Endothelial cell (in vitro differentiated cells): ENCODE data around the gene PLCL2. TPM values are rescaled to one million over a fixed set of nuclear protein-coding genes. Genes with fewer than 3 reads are reported as not detected.

Experiments used
- DNase-seq: peaks from one replicate; pipeline ENCODE4 v3.0.0; 2021; ENCODE audit warnings: low spot score
- H3K27ac Mint-ChIP-seq: one replicate; pipeline ENCODE4 v1.8.0; 2021; ENCODE audit warnings: mixed read lengths, inconsistent platforms; ENCODE audit not compliant: unreplicated experiment
- H3K27me3 Mint-ChIP-seq: one replicate; pipeline ENCODE4 v1.8.0; 2021; ENCODE audit warnings: mild to moderate bottlenecking, moderate library complexity, mixed read lengths, inconsistent platforms; ENCODE audit not compliant: unreplicated experiment
- H3K36me3 Mint-ChIP-seq: one replicate; pipeline ENCODE4 v1.8.0; 2021; ENCODE audit warnings: mild to moderate bottlenecking, low read depth, mixed read lengths, inconsistent platforms; ENCODE audit not compliant: unreplicated experiment
- H3K4me1 Mint-ChIP-seq: one replicate; pipeline ENCODE4 v1.8.0; 2021; ENCODE audit warnings: mild to moderate bottlenecking, mixed read lengths, inconsistent platforms; ENCODE audit not compliant: unreplicated experiment
- H3K4me3 Mint-ChIP-seq: one replicate; pipeline ENCODE4 v1.8.0; 2021; ENCODE audit warnings: mild to moderate bottlenecking, mixed read lengths, inconsistent platforms; ENCODE audit not compliant: unreplicated experiment
- H3K9me3 Mint-ChIP-seq: one replicate; pipeline ENCODE4 v1.8.0; 2021; ENCODE audit warnings: mixed read lengths, inconsistent platforms; ENCODE audit not compliant: unreplicated experiment
- total RNA-seq: library from RNA; stranded (reverse); fragmentation: NEBNext Ultra II Directional; extraction: Animal tissue kit (Norgen Biotek cat#: 25700); gene quantifications from one replicate; pipeline ENCODE4 v1.2.1, GENCODE V29; 2021; ENCODE audit not compliant: unreplicated experiment
- TF ChIP-seq, protein P1 (sequence below): fragments of 200-600 bp; sonication (generic); IDR thresholded peaks from one replicate; pipeline ENCODE4 v1.5.0; 2021; ENCODE audit warnings: antibody characterized with exemption; ENCODE audit not compliant: unreplicated experiment

The PLCL2 gene
- total RNA-seq, 1 donor from 2014 or later, result 18.8 TPM

DNA sequence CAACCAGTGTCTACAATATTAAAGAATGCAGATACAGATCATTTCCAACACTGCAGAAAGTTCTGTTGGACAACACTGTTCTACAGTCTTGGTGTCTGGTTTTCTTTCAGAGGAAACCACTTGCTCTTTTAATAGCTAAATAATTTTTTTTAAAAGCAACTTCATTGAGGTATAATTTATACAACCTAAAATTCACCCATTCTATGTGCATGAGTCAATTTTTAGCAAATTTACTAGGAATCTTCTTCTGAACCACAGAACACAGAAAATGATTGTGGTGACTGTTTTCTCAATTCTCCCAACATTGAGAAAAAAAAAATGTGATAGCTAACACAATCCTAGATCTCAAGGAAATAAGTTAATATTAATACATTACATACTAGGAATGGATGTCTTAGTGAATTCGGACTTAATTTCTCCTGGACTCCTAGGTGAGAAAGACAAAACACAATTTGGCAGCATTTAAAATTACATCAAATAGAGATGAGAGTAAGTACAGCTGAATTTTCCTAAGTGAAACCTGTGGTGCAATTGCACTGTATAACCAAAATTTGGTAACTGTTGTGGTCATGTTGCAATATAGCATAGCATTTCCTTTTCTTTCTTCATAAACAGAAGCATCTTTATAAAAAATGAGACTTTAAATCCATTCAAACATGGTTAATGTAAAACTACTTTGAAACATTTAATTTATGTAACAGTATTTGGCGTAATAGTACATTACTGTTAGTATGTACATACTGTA is 15.3 kb upstream of the PLCL2 start:
- H3K36me3 Mint-ChIP-seq, result no peaks in the 10 kb centered on the region
- no peaks in the 10 kb centered on the region for H3K9me3 Mint-ChIP-seq
- H3K4me3 Mint-ChIP-seq, result no peak overlapping the region
- no peaks in the 10 kb centered on the region for H3K4me1 Mint-ChIP-seq
- no peak overlapping the region for H3K27ac Mint-ChIP-seq
- TF ChIP-seq, protein P1, sequence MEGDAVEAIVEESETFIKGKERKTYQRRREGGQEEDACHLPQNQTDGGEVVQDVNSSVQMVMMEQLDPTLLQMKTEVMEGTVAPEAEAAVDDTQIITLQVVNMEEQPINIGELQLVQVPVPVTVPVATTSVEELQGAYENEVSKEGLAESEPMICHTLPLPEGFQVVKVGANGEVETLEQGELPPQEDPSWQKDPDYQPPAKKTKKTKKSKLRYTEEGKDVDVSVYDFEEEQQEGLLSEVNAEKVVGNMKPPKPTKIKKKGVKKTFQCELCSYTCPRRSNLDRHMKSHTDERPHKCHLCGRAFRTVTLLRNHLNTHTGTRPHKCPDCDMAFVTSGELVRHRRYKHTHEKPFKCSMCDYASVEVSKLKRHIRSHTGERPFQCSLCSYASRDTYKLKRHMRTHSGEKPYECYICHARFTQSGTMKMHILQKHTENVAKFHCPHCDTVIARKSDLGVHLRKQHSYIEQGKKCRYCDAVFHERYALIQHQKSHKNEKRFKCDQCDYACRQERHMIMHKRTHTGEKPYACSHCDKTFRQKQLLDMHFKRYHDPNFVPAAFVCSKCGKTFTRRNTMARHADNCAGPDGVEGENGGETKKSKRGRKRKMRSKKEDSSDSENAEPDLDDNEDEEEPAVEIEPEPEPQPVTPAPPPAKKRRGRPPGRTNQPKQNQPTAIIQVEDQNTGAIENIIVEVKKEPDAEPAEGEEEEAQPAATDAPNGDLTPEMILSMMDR, result no peak
- no peaks in the 10 kb centered on the region for H3K27me3 Mint-ChIP-seq
- DNase-seq, result no peak

DNA sequence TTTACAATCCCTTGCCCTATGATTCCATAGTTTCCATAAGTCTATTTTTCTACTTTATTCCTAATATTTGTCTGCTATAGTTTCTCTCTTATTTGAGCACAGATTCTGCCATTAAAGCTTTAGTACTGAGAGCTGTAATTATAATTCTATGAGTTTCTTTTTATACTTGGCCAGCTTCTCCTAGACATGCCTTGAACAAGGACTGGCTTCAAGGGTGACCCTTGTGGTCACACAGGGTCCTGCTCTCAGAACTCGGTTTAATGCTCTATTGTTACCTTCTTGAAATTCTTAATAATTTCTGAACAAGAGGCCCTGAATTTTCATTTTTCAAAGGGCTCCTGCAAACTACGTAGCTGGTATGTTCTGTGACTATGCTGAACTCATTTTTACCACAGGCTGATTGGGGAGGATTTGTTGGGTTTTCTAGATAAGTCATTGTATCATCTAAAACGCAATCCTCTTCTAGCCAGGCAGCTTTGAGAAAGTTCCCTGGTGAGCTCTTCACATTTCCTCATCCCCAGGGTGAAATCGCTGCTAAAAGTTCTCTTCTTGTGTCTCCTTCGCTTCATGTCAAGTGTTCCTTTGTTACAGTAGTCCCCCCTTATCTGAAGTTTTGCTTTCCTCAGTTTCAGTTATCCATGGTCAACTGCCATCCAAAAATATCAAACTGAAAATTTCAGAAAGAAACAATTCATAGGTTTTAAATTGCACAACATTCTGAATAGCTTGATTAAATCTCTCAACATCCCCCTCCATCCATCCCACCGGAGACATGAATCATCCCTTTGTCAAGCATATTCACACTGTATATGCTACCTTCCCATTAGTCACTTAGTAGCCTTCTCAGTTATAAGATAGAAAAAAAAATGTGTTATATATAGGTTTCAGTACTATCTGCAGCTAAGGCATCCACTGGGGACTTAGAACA is 12.6 kb upstream of the PLCL2 start:
- TF ChIP-seq, protein P1, result no peak
- H3K4me3 Mint-ChIP-seq, result no peak overlapping the region
- H3K36me3 Mint-ChIP-seq, result no peaks in the 10 kb centered on the region
- H3K27ac Mint-ChIP-seq, result no peak overlapping the region
- no peaks in the 10 kb centered on the region for H3K9me3 Mint-ChIP-seq
- H3K4me1 Mint-ChIP-seq, result no peaks in the 10 kb centered on the region
- DNase-seq, result no peak
- no peaks in the 10 kb centered on the region for H3K27me3 Mint-ChIP-seq

DNA sequence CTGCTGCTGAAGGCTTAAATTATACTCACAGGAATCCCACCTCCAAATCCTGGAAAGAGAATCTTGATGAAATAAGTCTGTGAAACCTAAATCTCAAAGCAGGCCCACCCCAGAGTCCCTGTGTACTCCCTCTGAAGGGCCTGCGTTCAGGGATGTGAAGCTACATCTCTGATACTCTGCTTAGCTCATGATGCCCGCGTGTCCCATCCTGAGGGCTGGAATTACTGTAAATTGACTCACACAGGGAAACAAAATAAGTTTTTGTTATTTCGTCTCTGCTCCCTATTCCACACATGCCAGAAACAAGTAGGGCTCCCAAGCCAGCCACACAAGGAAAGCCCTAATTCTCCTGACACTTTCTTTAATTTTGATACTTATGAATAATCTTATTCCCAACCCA is 10.9 kb upstream of the PLCL2 start:
- Mint-ChIP-seq H3K27me3 (no peaks in the 10 kb centered on the region), H3K9me3 (no peaks in the 10 kb centered on the region), H3K27ac (no peak overlapping the region), H3K4me1 (no peaks in the 10 kb centered on the region), H3K36me3 (no peaks in the 10 kb centered on the region), H3K4me3 (no peak overlapping the region)
- DNase-seq, result no peak
- TF ChIP-seq, protein P1, result no peak

DNA sequence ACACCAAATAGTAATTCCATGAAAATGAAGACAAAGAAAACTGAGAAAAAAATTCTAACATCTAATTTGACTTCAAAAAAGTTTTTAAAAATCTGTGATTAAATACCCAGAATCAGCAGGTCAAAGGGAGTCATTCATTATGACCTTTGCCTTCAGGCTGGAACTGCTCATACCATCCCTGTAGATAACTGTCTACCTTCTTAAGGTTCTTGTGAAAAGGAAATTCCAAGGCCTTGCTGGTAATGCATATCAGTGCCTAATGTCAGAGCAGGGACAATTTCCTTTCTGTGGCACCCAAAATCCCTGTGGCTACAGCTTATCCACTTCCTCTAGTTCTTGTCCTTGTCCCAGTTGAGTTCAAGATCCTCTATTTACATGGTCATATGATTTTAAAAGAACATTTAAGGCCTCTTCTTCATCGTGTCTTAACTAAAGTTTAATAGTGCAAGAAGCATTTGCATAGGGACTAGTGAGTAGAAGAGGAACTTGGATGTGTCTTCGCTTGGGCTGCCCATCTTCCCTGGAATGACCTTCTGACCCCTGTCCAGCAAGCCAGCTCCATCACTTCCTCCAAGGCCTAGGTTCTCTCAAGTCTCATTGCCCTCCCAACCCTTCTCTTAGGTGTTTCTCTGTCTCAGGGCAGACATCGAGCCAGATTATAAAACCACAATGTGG is 8.7 kb upstream of the PLCL2 start:
- DNase-seq, result no peak
- Mint-ChIP-seq H3K4me1 (no peaks in the 10 kb centered on the region), H3K27ac (no peak overlapping the region), H3K27me3 (no peaks in the 10 kb centered on the region), H3K36me3 (no peaks in the 10 kb centered on the region), H3K4me3 (no peak overlapping the region), H3K9me3 (no peaks in the 10 kb centered on the region)
- TF ChIP-seq, protein P1, result no peak
